Measurements from ENCODE around the gene LAIR1. TPM values are rescaled to one million over a fixed set of nuclear protein-coding genes. Genes with fewer than 3 reads are reported as not detected.

LAIR1 gene
- total RNA-seq, 1 experiment from 2014 or later: 0.07 TPM

DNA sequence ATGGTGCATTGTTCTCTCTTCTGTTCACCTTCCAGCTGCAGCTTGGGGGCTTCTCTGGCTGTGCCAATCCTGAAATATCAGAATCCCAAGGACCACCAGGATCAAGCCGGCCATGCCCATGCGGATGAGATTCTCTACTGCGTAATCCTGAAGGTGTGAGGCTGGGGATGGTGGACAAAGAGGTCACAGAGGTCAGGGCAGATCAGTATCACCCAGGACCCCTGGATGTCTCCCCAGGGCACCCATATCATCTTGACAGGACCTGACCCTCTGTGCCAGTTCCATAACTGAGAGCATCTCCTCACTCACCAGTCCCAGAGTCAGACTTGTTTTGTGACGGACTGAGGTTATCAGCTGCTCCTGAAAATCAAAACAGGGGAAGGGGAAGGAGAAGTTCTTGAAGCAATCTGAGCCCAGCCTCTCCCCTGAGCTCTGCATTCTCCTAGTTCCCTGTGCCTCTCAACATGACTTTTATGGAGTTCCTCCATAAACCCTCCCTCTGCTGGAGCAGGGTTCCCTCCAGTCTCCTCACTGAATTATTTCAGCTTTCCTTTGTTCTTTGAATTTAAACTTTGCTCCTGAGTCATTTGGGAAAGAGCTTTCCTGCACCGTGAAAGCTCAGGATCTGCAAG, 57.2 kb downstream of the LAIR1 start:
- no peaks in the 10 kb centered on the region; the same call in 1 of the 2 replicates for H3K27me3 ChIP-seq (ENCODE audit: control insufficient read depth, insufficient read depth, low read length)
- no peak for DNase-seq
- H3K4me3 ChIP-seq (ENCODE audit: insufficient read depth, low read depth, low read length): no peak overlapping the region
- H3K36me3 ChIP-seq (replicated peaks; ENCODE audit: control insufficient read depth, insufficient read depth, low read length): no peaks in the 10 kb centered on the region

DNA sequence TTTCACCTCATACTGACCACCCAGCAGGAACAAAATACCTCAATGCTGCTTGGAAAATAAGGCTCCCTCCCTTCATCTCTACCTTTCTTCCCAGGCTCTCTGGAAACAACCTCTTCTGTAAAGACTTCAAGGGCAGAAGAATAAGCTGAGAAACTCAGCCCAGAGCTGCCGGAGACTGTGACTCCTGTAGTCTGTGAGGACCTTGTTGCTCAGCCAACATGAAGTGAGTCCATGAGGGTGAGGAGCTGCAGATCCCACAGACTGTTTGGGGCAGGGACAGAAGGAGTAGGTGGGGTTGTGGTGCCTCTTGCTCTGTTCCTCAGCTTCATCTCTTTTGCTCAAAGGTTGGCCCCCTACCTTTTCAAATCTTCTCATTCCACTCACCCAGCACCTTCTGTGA, 59.6 kb downstream of the LAIR1 start:
- Histone ChIP-seq H3K36me3 (replicated peaks; ENCODE audit: control insufficient read depth, insufficient read depth, low read length) (no peaks in the 10 kb centered on the region), H3K27me3 (ENCODE audit: control insufficient read depth, insufficient read depth, low read length) (no peaks in the 10 kb centered on the region; the same call in 1 of the 2 replicates), H3K4me3 (ENCODE audit: insufficient read depth, low read depth, low read length) (no peak overlapping the region)
- DNase-seq: no peak

DNA sequence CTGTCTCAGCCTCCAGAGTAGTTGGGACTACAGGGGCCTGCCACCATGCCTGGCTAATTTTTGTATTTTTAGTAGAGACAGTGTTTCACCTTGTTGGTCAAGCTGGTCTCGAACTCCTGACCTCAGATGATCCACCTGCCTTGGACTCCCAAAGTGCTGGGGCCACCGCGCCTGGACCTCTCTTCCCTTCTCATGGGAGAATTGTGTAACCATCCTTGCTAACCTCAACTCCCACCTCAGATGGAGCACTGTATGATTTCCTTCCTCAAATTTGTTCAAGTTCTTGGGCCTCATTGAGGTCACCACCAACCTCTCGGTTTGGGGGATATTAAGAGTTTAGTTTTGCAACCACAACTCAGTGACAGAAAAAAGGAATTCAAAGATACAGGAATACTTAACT, 62.5 kb downstream of the LAIR1 start:
- H3K36me3 ChIP-seq (replicated peaks; ENCODE audit: control insufficient read depth, insufficient read depth, low read length): no peaks in the 10 kb centered on the region
- DNase-seq: no peak
- no peak overlapping the region for H3K4me3 ChIP-seq (ENCODE audit: insufficient read depth, low read depth, low read length)
- H3K27me3 ChIP-seq (ENCODE audit: control insufficient read depth, insufficient read depth, low read length): no peaks in the 10 kb centered on the region; the same call in 1 of the 2 replicates

Other genes with a start within 250 kb of the LAIR1 start
- gene TFPT, start 249.3 kb downstream of the LAIR1 start, total RNA-seq (2014; rRNA removed; shearing (Covaris generic)): 22.4 and 24.3 TPM in 2 replicates
- 81.7 and 100 TPM in 2 replicates for gene PRPF31, start 249.2 kb downstream of the LAIR1 start, total RNA-seq (2014; rRNA removed; shearing (Covaris generic))
- 17.0 and 24.9 TPM in 2 replicates for gene CNOT3, start 227.2 kb downstream of the LAIR1 start, total RNA-seq (2014; rRNA removed; shearing (Covaris generic))
- 3.6 and 4.7 TPM in 2 replicates for gene LENG1, start 205.2 kb downstream of the LAIR1 start, total RNA-seq (2014; rRNA removed; shearing (Covaris generic))
- gene TMC4, start 191.8 kb downstream of the LAIR1 start, total RNA-seq (2014; rRNA removed; shearing (Covaris generic)): 1.9 and 2.8 TPM in 2 replicates
- gene MBOAT7, start 175.4 kb downstream of the LAIR1 start, total RNA-seq (2014; rRNA removed; shearing (Covaris generic)): 76.6 and 88.1 TPM in 2 replicates
- 76.9 and 87.8 TPM in 2 replicates for gene TSEN34, start 173.6 kb downstream of the LAIR1 start, total RNA-seq (2014; rRNA removed; shearing (Covaris generic))
- 3,283 and 3,663 TPM in 2 replicates for gene RPS9, start 164.1 kb downstream of the LAIR1 start, total RNA-seq (2014; rRNA removed; shearing (Covaris generic))
- not detected in 2 replicates for gene LILRB3, start 141.9 kb downstream of the LAIR1 start, total RNA-seq (2014; rRNA removed; shearing (Covaris generic))
- gene LILRA6, start 122.1 kb downstream of the LAIR1 start, total RNA-seq (2014; rRNA removed; shearing (Covaris generic)): not detected in 2 replicates
- not detected in 2 replicates for gene LILRB5, start 107.7 kb downstream of the LAIR1 start, total RNA-seq (2014; rRNA removed; shearing (Covaris generic))
- not detected in 2 replicates for gene LILRB2, start 83.8 kb downstream of the LAIR1 start, total RNA-seq (2014; rRNA removed; shearing (Covaris generic))
- gene LILRA5, start 51.8 kb downstream of the LAIR1 start, total RNA-seq (2014; rRNA removed; shearing (Covaris generic)): not detected in 2 replicates
- not detected in 2 replicates for gene LILRA4, start 25.8 kb downstream of the LAIR1 start, total RNA-seq (2014; rRNA removed; shearing (Covaris generic))
- 13.4 and 17.7 TPM in 2 replicates for gene TTYH1, start 50.5 kb upstream of the LAIR1 start, total RNA-seq (2014; rRNA removed; shearing (Covaris generic))
- gene LENG8, start 84.3 kb upstream of the LAIR1 start, total RNA-seq (2014; rRNA removed; shearing (Covaris generic)): 25.3 and 30.7 TPM in 2 replicates
- 3.5 and 7.9 TPM in 2 replicates for gene LENG9, start 98.8 kb upstream of the LAIR1 start, total RNA-seq (2014; rRNA removed; shearing (Covaris generic))
- 0.70 and 4.3 TPM in 2 replicates for gene CDC42EP5, start 108.4 kb upstream of the LAIR1 start, total RNA-seq (2014; rRNA removed; shearing (Covaris generic))
- not detected in 2 replicates for gene LAIR2, start 137.9 kb upstream of the LAIR1 start, total RNA-seq (2014; rRNA removed; shearing (Covaris generic))
- gene LILRA2, start 208.9 kb upstream of the LAIR1 start, total RNA-seq (2014; rRNA removed; shearing (Covaris generic)): not detected in 2 replicates
- gene LILRA1, start 228.7 kb upstream of the LAIR1 start, total RNA-seq (2014; rRNA removed; shearing (Covaris generic)): not detected in 2 replicates